ENCODE data around the gene CCDC78. TPM values are rescaled to one million over a fixed set of nuclear protein-coding genes. Genes with fewer than 3 reads are reported as not detected.

Gene CCDC78
- total and polyA plus RNA-seq, 2 of the 13 experiments (the other 11 are each of a cell fraction or from before 2014, with no cell fraction given): 0.53 to 1.5 TPM

DNA sequence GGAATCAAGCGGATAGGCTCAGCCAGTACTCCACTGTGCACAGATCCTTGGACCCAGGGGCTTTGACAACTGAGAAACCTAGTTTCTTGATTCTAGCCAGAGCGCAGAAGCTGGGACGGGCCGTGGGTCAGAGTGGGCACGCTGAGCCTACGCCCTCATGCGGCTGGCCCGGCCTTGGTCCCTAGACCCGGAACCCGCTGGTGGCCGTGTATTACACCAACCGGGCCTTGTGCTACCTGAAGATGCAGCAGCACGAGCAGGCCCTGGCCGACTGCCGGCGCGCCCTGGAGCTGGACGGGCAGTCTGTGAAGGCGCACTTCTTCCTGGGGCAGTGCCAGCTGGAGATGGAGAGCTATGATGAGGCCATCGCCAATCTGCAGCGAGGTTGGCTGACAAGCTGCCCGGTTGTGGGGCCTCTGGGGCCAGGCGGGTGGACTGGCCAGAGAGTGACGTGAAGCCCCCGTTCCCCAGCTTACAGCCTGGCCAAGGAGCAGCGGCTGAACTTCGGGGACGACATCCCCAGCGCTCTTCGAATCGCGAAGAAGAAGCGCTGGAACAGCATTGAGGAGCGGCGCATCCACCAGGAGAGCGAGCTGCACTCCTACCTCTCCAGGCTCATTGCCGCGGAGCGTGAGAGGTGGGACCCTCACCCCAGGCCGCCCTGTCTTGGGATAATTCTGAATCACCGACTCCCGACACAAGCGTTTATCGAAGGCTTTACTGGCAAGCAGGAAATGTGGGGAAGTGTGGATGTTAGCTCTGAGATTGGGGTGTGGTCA, 45.1 kb downstream of the CCDC78 start (continued):
- TF ChIP-seq ZNF83 (CRISPR knock-in tag; IDR thresholded peaks at IDR 0.05; ENCODE audit: borderline replicate concordance) (peak; percentile 72; the same call in 1 of the 2 replicates), KAT7 (CRISPR knock-in tag; IDR thresholded peaks at IDR 0.05; ENCODE audit: borderline replicate concordance) (no peak), ZNF446 (CRISPR knock-in tag; IDR thresholded peaks at IDR 0.05) (no peak), RXRB (CRISPR knock-in tag; IDR thresholded peaks at IDR 0.05; ENCODE audit: borderline replicate concordance) (0 out of 2 replicates have a peak, but pooled peaks have one; percentile 9), FOXO1 (CRISPR knock-in tag; IDR thresholded peaks at IDR 0.05) (no peak), BRCA1 (CRISPR knock-in tag; IDR thresholded peaks at IDR 0.05) (no peak), LCORL (IDR thresholded peaks at IDR 0.05) (no peak), LCORL (CRISPR knock-in tag; IDR thresholded peaks at IDR 0.05) (no peak), PHF20 (CRISPR knock-in tag; IDR thresholded peaks at IDR 0.05) (no peak), TFDP2 (CRISPR knock-in tag; IDR thresholded peaks at IDR 0.05) (no peak), ZNF101 (CRISPR knock-in tag; IDR thresholded peaks at IDR 0.05; ENCODE audit: borderline replicate concordance, low read depth) (no peak), ZNF790 (CRISPR knock-in tag; IDR thresholded peaks at IDR 0.05; ENCODE audit: borderline replicate concordance) (no peak; the same call in 1 of the 2 replicates), MED13 (CRISPR knock-in tag; IDR thresholded peaks at IDR 0.05) (no peak), SPEN (CRISPR knock-in tag; IDR thresholded peaks at IDR 0.05; ENCODE audit: low read depth) (no peak; the same call in 1 of the 2 replicates), ZBTB25 (CRISPR knock-in tag; IDR thresholded peaks at IDR 0.05) (no peak)
- TF ChIP-seq, protein P1, sequence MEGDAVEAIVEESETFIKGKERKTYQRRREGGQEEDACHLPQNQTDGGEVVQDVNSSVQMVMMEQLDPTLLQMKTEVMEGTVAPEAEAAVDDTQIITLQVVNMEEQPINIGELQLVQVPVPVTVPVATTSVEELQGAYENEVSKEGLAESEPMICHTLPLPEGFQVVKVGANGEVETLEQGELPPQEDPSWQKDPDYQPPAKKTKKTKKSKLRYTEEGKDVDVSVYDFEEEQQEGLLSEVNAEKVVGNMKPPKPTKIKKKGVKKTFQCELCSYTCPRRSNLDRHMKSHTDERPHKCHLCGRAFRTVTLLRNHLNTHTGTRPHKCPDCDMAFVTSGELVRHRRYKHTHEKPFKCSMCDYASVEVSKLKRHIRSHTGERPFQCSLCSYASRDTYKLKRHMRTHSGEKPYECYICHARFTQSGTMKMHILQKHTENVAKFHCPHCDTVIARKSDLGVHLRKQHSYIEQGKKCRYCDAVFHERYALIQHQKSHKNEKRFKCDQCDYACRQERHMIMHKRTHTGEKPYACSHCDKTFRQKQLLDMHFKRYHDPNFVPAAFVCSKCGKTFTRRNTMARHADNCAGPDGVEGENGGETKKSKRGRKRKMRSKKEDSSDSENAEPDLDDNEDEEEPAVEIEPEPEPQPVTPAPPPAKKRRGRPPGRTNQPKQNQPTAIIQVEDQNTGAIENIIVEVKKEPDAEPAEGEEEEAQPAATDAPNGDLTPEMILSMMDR (CRISPR knock-in tag; IDR thresholded peaks at IDR 0.05): peak; percentile 76
- TF ChIP-seq, protein P2, sequence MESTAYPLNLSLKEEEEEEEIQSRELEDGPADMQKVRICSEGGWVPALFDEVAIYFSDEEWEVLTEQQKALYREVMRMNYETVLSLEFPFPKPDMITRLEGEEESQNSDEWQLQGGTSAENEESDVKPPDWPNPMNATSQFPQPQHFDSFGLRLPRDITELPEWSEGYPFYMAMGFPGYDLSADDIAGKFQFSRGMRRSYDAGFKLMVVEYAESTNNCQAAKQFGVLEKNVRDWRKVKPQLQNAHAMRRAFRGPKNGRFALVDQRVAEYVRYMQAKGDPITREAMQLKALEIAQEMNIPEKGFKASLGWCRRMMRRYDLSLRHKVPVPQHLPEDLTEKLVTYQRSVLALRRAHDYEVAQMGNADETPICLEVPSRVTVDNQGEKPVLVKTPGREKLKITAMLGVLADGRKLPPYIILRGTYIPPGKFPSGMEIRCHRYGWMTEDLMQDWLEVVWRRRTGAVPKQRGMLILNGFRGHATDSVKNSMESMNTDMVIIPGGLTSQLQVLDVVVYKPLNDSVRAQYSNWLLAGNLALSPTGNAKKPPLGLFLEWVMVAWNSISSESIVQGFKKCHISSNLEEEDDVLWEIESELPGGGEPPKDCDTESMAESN (CRISPR knock-in tag; conservative IDR thresholded peaks at IDR 0.05): 0 out of 2 replicates have a peak, but pooled peaks have one; percentile 15
- TF ChIP-seq, protein P3, sequence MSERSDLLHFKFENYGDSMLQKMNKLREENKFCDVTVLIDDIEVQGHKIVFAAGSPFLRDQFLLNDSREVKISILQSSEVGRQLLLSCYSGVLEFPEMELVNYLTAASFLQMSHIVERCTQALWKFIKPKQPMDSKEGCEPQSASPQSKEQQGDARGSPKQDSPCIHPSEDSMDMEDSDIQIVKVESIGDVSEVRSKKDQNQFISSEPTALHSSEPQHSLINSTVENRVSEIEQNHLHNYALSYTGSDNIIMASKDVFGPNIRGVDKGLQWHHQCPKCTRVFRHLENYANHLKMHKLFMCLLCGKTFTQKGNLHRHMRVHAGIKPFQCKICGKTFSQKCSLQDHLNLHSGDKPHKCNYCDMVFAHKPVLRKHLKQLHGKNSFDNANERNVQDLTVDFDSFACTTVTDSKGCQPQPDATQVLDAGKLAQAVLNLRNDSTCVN (CRISPR knock-in tag; IDR thresholded peaks at IDR 0.05; ENCODE audit: borderline replicate concordance): no peak
- TF ChIP-seq, protein P4, sequence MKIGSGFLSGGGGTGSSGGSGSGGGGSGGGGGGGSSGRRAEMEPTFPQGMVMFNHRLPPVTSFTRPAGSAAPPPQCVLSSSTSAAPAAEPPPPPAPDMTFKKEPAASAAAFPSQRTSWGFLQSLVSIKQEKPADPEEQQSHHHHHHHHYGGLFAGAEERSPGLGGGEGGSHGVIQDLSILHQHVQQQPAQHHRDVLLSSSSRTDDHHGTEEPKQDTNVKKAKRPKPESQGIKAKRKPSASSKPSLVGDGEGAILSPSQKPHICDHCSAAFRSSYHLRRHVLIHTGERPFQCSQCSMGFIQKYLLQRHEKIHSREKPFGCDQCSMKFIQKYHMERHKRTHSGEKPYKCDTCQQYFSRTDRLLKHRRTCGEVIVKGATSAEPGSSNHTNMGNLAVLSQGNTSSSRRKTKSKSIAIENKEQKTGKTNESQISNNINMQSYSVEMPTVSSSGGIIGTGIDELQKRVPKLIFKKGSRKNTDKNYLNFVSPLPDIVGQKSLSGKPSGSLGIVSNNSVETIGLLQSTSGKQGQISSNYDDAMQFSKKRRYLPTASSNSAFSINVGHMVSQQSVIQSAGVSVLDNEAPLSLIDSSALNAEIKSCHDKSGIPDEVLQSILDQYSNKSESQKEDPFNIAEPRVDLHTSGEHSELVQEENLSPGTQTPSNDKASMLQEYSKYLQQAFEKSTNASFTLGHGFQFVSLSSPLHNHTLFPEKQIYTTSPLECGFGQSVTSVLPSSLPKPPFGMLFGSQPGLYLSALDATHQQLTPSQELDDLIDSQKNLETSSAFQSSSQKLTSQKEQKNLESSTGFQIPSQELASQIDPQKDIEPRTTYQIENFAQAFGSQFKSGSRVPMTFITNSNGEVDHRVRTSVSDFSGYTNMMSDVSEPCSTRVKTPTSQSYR (CRISPR knock-in tag; IDR thresholded peaks at IDR 0.05; ENCODE audit: borderline replicate concordance): peak; percentile 12; the same call in 1 of the 2 replicates
